ENCODE results near the gene ZNF606.

ZNF606 gene

DNA sequence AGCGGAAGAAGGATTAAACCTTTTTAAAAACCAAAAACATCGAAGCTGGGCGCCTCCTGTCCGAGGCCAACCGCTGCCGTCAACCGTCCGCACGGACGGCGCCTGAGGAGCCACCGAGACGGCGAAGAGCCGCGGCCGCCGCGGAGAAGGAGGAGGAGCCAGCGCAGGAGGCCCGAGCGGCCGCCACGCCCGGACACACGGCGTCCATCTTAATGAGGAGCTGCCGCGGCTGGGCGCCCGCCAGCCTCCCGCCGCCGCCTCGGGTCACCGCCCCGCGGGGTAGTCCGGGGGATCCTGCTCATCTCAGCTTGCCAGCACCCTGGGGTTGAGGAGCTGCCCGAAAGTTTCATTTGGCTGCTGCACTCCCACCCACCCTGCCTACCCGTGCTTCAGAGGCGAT is 41.8 kb upstream of the ZNF606 start:
- DNase-seq (ENCODE audit: low spot score): no peak
- TF ChIP-seq, protein P1, sequence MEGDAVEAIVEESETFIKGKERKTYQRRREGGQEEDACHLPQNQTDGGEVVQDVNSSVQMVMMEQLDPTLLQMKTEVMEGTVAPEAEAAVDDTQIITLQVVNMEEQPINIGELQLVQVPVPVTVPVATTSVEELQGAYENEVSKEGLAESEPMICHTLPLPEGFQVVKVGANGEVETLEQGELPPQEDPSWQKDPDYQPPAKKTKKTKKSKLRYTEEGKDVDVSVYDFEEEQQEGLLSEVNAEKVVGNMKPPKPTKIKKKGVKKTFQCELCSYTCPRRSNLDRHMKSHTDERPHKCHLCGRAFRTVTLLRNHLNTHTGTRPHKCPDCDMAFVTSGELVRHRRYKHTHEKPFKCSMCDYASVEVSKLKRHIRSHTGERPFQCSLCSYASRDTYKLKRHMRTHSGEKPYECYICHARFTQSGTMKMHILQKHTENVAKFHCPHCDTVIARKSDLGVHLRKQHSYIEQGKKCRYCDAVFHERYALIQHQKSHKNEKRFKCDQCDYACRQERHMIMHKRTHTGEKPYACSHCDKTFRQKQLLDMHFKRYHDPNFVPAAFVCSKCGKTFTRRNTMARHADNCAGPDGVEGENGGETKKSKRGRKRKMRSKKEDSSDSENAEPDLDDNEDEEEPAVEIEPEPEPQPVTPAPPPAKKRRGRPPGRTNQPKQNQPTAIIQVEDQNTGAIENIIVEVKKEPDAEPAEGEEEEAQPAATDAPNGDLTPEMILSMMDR (IDR thresholded peaks at IDR 0.05; ENCODE audit: borderline replicate concordance, control extremely low read depth, extremely low read depth, insufficient read depth, missing control alignments): no peak
- in situ Hi-C loops (cut with MboI; ENCODE audit: low sequenced_read_pairs, unreplicated experiment): no loop called here

DNA sequence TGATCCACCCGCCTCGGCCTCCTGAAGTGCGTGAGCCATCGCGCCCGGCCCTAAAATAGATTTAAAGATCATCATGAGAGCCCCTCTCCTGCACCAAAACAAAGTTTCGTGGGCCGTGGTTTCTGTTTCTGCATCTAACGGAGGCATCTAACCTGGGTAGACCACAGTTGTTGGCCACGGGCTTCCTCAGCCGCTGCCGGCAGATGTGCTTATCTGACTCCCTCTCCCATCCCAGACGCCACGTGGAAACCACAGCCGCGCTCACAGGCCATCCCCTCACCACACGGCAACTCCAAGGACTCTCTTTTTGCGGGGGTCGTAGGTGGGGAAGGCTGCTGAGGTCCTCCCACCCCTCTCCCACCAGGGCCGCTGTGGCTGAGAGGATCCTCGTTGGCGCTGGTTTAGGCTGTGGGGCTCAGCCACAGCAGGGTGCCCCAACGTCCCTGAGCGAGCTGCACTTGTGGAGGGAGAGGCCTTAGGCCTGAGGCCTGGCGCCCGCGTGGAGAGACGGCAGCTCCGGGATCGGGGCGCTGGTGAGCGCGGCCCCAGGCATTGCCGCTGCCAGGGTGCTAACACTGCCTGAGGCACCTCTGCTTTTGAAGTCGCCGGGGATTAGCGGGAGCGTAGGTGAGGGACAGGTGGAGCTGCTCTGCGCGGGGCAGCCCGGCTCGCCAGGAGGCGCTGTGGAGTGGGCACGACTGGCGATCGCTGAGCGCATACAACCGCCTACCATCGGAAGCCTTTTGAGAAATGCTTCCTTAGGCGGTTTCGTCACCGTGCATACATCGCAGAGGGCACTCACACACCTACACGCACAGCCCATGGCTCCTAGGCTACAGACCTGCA is 40.1 kb upstream of the ZNF606 start:
- DNase-seq (ENCODE audit: low spot score): no peak
- TF ChIP-seq, protein P1 (IDR thresholded peaks at IDR 0.05; ENCODE audit: borderline replicate concordance, control extremely low read depth, extremely low read depth, insufficient read depth, missing control alignments): no peak
- in situ Hi-C loops (cut with MboI; ENCODE audit: low sequenced_read_pairs, unreplicated experiment): no loop called here

DNA sequence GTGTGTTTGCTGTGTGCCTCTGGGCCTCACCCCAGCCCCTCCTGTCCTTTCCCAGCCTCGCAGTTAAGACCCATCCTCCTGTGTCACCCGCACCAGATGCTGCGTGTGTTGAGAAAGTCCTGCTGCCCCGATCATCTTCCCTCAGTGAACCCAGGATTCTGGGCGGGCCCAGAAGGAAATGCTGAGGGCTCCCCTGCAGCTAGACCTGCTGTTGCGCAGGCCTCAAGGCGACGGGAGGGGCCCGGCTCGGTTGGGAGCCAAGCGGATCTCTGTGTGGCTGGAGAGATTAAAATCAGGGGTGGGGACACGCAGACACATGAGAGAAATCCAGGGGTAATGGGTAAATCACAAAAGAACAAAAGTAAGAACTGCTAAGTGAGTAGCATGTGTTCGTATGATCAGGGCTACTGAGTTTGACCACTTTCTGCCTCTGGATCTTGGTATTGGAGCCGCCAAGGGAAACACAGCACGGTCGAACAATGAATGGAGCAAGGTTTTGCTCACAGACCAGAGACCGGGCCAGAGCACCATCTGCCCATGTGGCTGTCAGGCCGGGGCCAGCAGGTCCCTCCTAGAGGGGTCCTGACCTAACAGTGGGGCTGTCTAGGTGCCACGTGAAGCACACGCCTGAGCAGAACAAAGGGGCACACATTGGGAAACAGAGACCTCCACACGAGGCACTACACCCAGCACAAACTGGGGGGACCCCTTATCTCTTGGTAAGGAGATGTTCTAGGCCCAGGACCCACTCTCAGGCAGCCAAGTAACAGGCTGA is 38.3 kb upstream of the ZNF606 start:
- DNase-seq (ENCODE audit: low spot score): no peak
- in situ Hi-C loops (cut with MboI; ENCODE audit: low sequenced_read_pairs, unreplicated experiment): no loop called here
- TF ChIP-seq, protein P1 (IDR thresholded peaks at IDR 0.05; ENCODE audit: borderline replicate concordance, control extremely low read depth, extremely low read depth, insufficient read depth, missing control alignments): no peak

DNA sequence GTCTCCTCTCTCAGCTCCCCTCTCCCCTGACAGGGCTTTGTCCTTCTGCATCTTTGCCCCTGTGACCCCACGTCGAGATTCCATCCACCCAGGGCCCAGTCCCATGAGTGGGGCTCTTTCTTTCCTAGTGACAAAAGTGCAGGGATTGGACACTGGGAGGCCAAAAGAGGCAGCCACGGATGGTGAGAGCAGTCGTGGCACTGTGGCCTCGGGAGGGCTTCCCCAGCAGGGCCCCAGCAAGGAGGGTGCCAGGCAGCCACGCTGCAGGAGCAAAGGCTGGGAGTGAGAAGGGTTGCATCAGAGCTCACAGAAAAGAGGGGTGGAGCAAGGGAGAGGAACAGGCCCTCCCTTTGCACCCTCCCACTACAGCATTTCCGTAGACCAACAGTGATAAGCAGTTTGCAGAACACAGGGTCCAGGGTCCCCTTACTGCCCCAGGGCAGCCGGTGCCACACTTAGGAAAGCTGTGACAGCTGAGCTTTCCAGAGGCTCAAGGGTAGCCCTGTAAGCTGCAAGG is 36.1 kb upstream of the ZNF606 start:
- TF ChIP-seq, protein P1 (IDR thresholded peaks at IDR 0.05; ENCODE audit: borderline replicate concordance, control extremely low read depth, extremely low read depth, insufficient read depth, missing control alignments): no peak
- in situ Hi-C loops (cut with MboI; ENCODE audit: low sequenced_read_pairs, unreplicated experiment): no loop called here
- no peak for DNase-seq (ENCODE audit: low spot score)

DNA sequence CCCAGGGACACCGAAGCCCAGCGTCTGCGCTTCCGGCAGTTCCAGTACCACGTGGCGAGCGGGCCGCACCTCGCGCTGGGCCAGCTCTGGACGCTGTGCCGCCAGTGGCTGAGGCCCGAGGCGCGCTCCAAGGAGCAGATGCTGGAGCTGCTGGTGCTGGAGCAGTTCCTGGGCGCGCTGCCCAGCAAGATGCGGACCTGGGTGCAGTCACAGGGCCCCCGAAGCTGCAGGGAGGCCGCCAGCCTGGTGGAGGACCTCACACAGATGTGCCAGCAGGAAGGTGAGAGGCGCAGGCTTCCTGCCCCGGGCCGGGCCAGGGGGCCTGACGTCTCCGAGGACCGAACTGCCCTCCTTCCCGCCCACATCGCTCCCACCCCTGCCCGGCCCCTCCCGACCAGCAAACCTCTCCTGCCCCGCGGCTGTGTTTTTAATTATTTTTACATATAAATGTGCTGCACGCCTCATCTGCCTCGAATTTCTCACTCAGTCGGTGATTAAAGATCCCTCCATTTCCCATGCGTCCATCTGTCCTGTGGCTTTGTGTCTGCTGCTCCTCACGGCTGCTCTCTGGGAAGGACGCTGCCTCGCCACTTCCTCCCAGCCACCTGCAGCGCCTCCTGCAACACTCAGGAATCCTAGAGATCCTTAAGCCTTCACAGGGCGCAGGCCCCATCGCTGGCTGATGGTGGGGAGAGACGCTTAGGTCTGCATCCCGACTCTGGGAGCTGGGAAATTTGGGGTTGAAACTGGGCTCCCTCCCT is 35.5 kb upstream of the ZNF606 start:
- no peak for DNase-seq (ENCODE audit: low spot score)
- TF ChIP-seq, protein P1 (IDR thresholded peaks at IDR 0.05; ENCODE audit: borderline replicate concordance, control extremely low read depth, extremely low read depth, insufficient read depth, missing control alignments): no peak
- in situ Hi-C loops (cut with MboI; ENCODE audit: low sequenced_read_pairs, unreplicated experiment): no loop called here

DNA sequence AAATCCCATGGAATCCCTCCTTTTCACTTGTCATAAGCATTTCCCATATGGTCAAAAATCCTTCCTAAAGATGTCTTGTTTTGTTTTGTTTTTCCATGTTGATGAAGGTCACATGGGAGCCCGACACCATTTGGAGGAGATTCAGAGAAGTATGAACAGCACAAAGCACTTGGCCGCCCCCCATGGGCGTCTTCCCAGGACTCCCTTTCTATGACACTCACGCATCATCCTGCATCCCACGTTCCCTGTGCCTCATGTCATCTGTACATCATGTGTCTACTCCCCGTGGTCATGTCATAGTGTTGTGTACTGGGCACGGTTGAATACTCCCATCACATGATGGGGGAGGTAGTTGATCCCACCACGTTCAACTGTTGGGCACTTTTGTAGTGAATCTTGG is 33.2 kb upstream of the ZNF606 start:
- in situ Hi-C loops (cut with MboI; ENCODE audit: low sequenced_read_pairs, unreplicated experiment): no loop called here
- TF ChIP-seq, protein P1 (IDR thresholded peaks at IDR 0.05; ENCODE audit: borderline replicate concordance, control extremely low read depth, extremely low read depth, insufficient read depth, missing control alignments): no peak

More for the DNA sequence above, 33.2 kb upstream of the ZNF606 start:
- no peak for DNase-seq (ENCODE audit: low spot score)
